ENCODE results near the gene ADO. TPM values are rescaled to one million over a fixed set of nuclear protein-coding genes. Genes with fewer than 3 reads are reported as not detected.

Gene ADO
- polyA plus RNA-seq, 1 of the 3 experiments (the other 2 are of a cell fraction) = 6.9 TPM

DNA sequence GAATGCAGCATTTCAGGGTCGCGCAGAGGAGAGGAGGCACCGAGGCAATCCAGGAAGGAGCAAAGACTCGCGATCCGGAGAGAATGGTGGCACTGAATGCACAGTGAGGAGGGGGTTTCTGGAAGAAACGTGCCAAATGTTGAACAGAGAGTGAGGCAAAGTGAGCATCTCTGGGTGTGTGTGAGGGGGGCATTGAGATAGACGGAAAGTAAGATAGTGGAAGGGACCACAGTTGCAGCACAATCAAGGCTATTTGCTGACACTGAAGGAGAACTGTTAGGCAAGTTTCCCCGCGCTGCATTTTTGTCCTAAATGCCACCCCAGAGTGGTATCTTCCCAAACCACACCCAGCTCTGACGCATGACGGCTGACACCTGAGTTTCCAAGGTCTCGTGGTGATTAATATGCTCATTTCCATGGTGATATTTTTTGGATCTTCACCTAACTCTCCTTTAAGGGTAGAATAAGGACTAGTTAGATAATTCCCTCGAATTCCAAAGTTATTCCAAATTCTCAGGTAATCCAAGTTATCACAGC lies 14.4 kb upstream of the ADO start:
- no peaks in the 10 kb centered on the region for H4K20me1 ChIP-seq (ENCODE audit: insufficient read depth)
- H3K4me1 ChIP-seq (ENCODE audit: control insufficient read depth in 1 of 2, insufficient read depth in 2 of 2, low read depth in 1 of 2, low read length in 1 of 2) = no peaks in the 10 kb centered on the region
- no peaks in the 10 kb centered on the region for H3K9me3 ChIP-seq
- H3K27me3 ChIP-seq (ENCODE audit: insufficient read depth) = no peaks in the 10 kb centered on the region
- no peak overlapping the region for H3K4me3 ChIP-seq (ENCODE audit: low read depth in 2 of 2, low read length in 1 of 2)
- no peaks in the 10 kb centered on the region for H3F3A ChIP-seq (replicated peaks; ENCODE audit: insufficient read depth)
- no peak overlapping the region for H3K9ac ChIP-seq
- no peaks in the 10 kb centered on the region for H3K36me3 ChIP-seq (replicated peaks in 1 of 2; ENCODE audit: control insufficient read depth in 1 of 2, insufficient read depth in 2 of 2, low read length in 1 of 2)
- no peak overlapping the region for H3K4me2 ChIP-seq
- DNase-seq = no peak
- ChIA-PET POLR2A (no interaction called here), CTCF (interaction anchor here (1.4 kb wide), 1 partner anchor 9 kb away, joined by 4 read pairs; no protein-coding TSS in a partner anchor)
- 66% methylated on average over 14 of the region's 14 CpGs for WGBS (ENCODE audit: low lambda C conversion rate)
- TF ChIP-seq, protein P1, sequence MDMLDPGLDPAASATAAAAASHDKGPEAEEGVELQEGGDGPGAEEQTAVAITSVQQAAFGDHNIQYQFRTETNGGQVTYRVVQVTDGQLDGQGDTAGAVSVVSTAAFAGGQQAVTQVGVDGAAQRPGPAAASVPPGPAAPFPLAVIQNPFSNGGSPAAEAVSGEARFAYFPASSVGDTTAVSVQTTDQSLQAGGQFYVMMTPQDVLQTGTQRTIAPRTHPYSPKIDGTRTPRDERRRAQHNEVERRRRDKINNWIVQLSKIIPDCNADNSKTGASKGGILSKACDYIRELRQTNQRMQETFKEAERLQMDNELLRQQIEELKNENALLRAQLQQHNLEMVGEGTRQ (IDR thresholded peaks at IDR 0.05; ENCODE audit: borderline replicate concordance, low read depth, low read length) = no peak
- TF ChIP-seq MEF2A (IDR thresholded peaks at IDR 0.05; ENCODE audit: borderline replicate concordance, low read depth) (no peak), RCOR1 (IDR thresholded peaks at IDR 0.05; ENCODE audit: low read length) (no peak), SIN3A (IDR thresholded peaks at IDR 0.05; ENCODE audit: borderline replicate concordance, low read depth, low read length) (no peak), MXI1 (IDR thresholded peaks at IDR 0.05; ENCODE audit: low read depth, low read length) (no peak), EZH2phosphoT487 (IDR thresholded peaks at IDR 0.05; ENCODE audit: borderline replicate concordance, low read depth) (no peak), GABPA (IDR thresholded peaks at IDR 0.05; ENCODE audit: low read depth) (no peak), SMC3 (IDR thresholded peaks at IDR 0.05; ENCODE audit: low read depth, low read length) (no peak)
- TF ChIP-seq, protein P2, sequence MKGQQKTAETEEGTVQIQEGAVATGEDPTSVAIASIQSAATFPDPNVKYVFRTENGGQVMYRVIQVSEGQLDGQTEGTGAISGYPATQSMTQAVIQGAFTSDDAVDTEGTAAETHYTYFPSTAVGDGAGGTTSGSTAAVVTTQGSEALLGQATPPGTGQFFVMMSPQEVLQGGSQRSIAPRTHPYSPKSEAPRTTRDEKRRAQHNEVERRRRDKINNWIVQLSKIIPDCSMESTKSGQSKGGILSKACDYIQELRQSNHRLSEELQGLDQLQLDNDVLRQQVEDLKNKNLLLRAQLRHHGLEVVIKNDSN (IDR thresholded peaks at IDR 0.05; ENCODE audit: borderline replicate concordance, low read depth) = no peak
- H3K9me2 ChIP-seq = no peaks in the 10 kb centered on the region
- H2AFZ ChIP-seq (ENCODE audit: low read depth) = no peak overlapping the region
- no peak overlapping the region for H3K27ac ChIP-seq (ENCODE audit: low read depth in 2 of 2, low read length in 1 of 2)
- H3K79me2 ChIP-seq (ENCODE audit: insufficient read depth) = no peaks in the 10 kb centered on the region

DNA sequence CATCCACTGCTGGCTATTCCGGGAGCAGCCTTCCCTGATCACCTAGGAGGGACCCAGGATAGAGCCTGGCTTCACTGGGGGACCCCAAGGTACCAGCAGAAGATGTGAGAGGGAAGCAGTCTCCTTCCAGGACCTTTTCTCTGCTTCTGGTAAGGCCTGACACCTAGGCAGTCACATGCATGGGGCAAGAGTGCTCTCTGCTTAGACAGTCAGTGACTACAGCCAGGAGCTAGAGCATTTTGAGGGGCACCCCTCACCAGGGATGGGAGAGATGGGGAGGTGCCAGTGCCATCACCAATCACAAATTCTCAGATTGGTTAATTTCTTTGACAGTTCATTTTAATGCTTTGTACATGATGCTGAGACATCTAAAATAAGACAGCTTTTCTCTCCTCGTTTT lies 13.9 kb upstream of the ADO start:
- POLR2A ChIA-PET = no interaction called here
- Histone ChIP-seq H3K9me3 (no peaks in the 10 kb centered on the region), H2AFZ (ENCODE audit: low read depth) (no peak overlapping the region), H3F3A (replicated peaks; ENCODE audit: insufficient read depth) (no peaks in the 10 kb centered on the region), H3K9ac (no peak overlapping the region), H3K79me2 (ENCODE audit: insufficient read depth) (no peaks in the 10 kb centered on the region), H3K27ac (ENCODE audit: low read depth in 2 of 2, low read length in 1 of 2) (no peak overlapping the region), H3K27me3 (ENCODE audit: insufficient read depth) (no peaks in the 10 kb centered on the region), H3K9me2 (no peaks in the 10 kb centered on the region), H4K20me1 (ENCODE audit: insufficient read depth) (no peaks in the 10 kb centered on the region), H3K4me2 (no peak overlapping the region), H3K4me3 (ENCODE audit: low read depth in 2 of 2, low read length in 1 of 2) (no peak overlapping the region), H3K4me1 (ENCODE audit: control insufficient read depth in 1 of 2, insufficient read depth in 2 of 2, low read depth in 1 of 2, low read length in 1 of 2) (no peaks in the 10 kb centered on the region), H3K36me3 (replicated peaks in 1 of 2; ENCODE audit: control insufficient read depth in 1 of 2, insufficient read depth in 2 of 2, low read length in 1 of 2) (no peaks in the 10 kb centered on the region)
- CTCF ChIA-PET = interaction anchor here (1.2 to 1.4 kb wide), 2 partner anchors 9 to 13 kb away, joined by 3 to 4 read pairs; no protein-coding TSS in a partner anchor
- no peak for DNase-seq
- TF ChIP-seq RFX5 (IDR thresholded peaks at IDR 0.05; ENCODE audit: low read length) (no peak), MEF2A (IDR thresholded peaks at IDR 0.05; ENCODE audit: borderline replicate concordance, low read depth) (no peak), TEAD4 (IDR thresholded peaks at IDR 0.05; ENCODE audit: borderline replicate concordance, insufficient read depth) (no peak), ELF1 (IDR thresholded peaks at IDR 0.05) (no peak), NFIC (IDR thresholded peaks at IDR 0.05; ENCODE audit: borderline replicate concordance) (no peak), TCF12 (IDR thresholded peaks at IDR 0.05) (no peak), EP300 (IDR thresholded peaks at IDR 0.05; ENCODE audit: borderline replicate concordance in 1 of 2, low read depth in 1 of 2, low read length in 1 of 2) (no peak), GABPA (IDR thresholded peaks at IDR 0.05; ENCODE audit: low read depth) (no peak), FOXM1 (IDR thresholded peaks at IDR 0.05; ENCODE audit: low read depth) (no peak), FOXJ3 (CRISPR knock-in tag; IDR thresholded peaks at IDR 0.05) (no peak), FOSL2 (IDR thresholded peaks at IDR 0.05; ENCODE audit: borderline replicate concordance, low read depth) (no peak), CHD2 (IDR thresholded peaks at IDR 0.05; ENCODE audit: low read length, partially characterized antibody) (no peak)
- TF ChIP-seq, protein P3, sequence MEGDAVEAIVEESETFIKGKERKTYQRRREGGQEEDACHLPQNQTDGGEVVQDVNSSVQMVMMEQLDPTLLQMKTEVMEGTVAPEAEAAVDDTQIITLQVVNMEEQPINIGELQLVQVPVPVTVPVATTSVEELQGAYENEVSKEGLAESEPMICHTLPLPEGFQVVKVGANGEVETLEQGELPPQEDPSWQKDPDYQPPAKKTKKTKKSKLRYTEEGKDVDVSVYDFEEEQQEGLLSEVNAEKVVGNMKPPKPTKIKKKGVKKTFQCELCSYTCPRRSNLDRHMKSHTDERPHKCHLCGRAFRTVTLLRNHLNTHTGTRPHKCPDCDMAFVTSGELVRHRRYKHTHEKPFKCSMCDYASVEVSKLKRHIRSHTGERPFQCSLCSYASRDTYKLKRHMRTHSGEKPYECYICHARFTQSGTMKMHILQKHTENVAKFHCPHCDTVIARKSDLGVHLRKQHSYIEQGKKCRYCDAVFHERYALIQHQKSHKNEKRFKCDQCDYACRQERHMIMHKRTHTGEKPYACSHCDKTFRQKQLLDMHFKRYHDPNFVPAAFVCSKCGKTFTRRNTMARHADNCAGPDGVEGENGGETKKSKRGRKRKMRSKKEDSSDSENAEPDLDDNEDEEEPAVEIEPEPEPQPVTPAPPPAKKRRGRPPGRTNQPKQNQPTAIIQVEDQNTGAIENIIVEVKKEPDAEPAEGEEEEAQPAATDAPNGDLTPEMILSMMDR (IDR thresholded peaks at IDR 0.05) = no peak
- TF ChIP-seq, protein P2 (IDR thresholded peaks at IDR 0.05; ENCODE audit: borderline replicate concordance, low read depth) = no peak
- 27% methylated on average over 2 of the region's 2 CpGs for WGBS (ENCODE audit: low lambda C conversion rate)

Data from SK-N-SH (cell line).